ENCODE measurements around the gene TMEFF2. TPM values are rescaled to one million over a fixed set of nuclear protein-coding genes. Genes with fewer than 3 reads are reported as not detected.
"Not testable (repeated sequence)": the region's sequence is repeated elsewhere in the genome, so short reads cannot be mapped to it uniquely, and the experiment has no call there.

The TMEFF2 gene
- total and polyA plus RNA-seq, 2 of the 4 experiments (the other 2 are of a cell fraction) = 1.3 to 3.0 TPM

DNA sequence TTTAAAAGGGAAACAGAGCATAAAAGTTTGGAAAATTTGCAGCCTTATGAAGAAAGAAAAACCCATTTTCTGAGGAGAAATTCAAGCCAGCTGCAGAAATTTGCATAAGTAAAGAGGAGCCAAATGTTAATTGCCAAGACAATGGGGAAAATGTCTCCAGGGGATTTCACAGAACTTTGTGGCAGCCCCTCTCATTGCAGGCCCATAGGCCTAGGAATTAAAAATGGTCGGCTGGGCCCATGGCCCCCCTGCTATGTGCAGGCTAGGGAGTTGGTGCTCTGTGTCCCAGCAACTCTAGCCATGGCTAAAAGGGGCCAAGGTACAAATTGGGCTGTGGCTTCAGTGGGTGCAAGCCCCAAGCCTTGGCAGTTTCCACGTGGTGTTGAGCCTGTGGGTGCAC lies 83.2 kb downstream of the TMEFF2 start:
- 33% methylated on average over 1 of the region's 2 CpGs; no CpG with 5 or more reads in 1 of the 2 experiments for WGBS, 2 experiments (ENCODE audit: extremely low coverage in 2 of 2, insufficient read length in 1 of 2)

More for the DNA sequence above, 83.2 kb downstream of the TMEFF2 start:
- H2BK120ac ChIP-seq (ENCODE audit: low read depth, low read length); H4K91ac ChIP-seq (ENCODE audit: insufficient read depth, low read depth, low read length); H4K20me1 ChIP-seq (ENCODE audit: insufficient read depth, low read length); H2BK5ac ChIP-seq (ENCODE audit: low read depth, low read length, poor library complexity, severe bottlenecking); H3K27me3 ChIP-seq (ENCODE audit: control insufficient read depth, insufficient read depth, low read length); dilution Hi-C loops (cut with HindIII; ENCODE audit: low sequenced_read_pairs, unreplicated experiment); H3K4ac ChIP-seq (ENCODE audit: low read depth, low read length); H2BK20ac ChIP-seq (ENCODE audit: low read depth, low read length); H2AK5ac ChIP-seq (ENCODE audit: low read depth, low read length); H3K4me1 ChIP-seq (ENCODE audit: control insufficient read depth, insufficient read depth, low read length); H3K4me3 ChIP-seq (ENCODE audit: insufficient read depth, low read depth, low read length); H3K27ac ChIP-seq (ENCODE audit: insufficient read depth, low read length); intact Hi-C loops (cut with micrococcal nuclease); H2AK9ac ChIP-seq (replicated peaks; ENCODE audit: low read depth, low read length, poor library complexity); in situ Hi-C loops (cut with MboI; ENCODE audit: low sequenced_read_pairs); H3K9me1 ChIP-seq (ENCODE audit: insufficient read depth, low read length); H3K4me2 ChIP-seq (ENCODE audit: low read depth, low read length); CTCF ChIA-PET; H3K79me1 ChIP-seq (ENCODE audit: low read depth in 1 of 2, low read length in 2 of 2); H3K56ac ChIP-seq (ENCODE audit: extremely low read depth, insufficient read depth, low read length); H3K18ac ChIP-seq (ENCODE audit: low read depth, low read length); H3K23ac ChIP-seq (ENCODE audit: low read depth, low read length); POLR2A ChIA-PET (ENCODE audit: unreplicated experiment); H4K8ac ChIP-seq (ENCODE audit: low read depth in 2 of 2, low read length in 2 of 2); H3K9me3 ChIP-seq (ENCODE audit: control insufficient read depth, insufficient read depth, low read length); DNase-seq; H2BK15ac ChIP-seq (ENCODE audit: low read depth, low read length); BruUV-seq (replicated peaks); H3K9ac ChIP-seq (ENCODE audit: low read depth, low read length); ATAC-seq (ENCODE audit: low read depth); H2AFZ ChIP-seq (replicated peaks; ENCODE audit: low read length, poor library complexity); H3K14ac ChIP-seq (replicated peaks; ENCODE audit: low read depth, low read length); H3K36me3 ChIP-seq (ENCODE audit: control insufficient read depth, insufficient read depth, low read length); H4K5ac ChIP-seq (ENCODE audit: low read depth, low read length): not testable (repeated sequence)

Data from IMR-90 (cell line).